Measurements from ENCODE around the gene ATP2B2. TPM values are rescaled to one million over a fixed set of nuclear protein-coding genes. Genes with fewer than 3 reads are reported as not detected.

The ATP2B2 gene
- polyA plus RNA-seq, 1 experiment = not detected

DNA sequence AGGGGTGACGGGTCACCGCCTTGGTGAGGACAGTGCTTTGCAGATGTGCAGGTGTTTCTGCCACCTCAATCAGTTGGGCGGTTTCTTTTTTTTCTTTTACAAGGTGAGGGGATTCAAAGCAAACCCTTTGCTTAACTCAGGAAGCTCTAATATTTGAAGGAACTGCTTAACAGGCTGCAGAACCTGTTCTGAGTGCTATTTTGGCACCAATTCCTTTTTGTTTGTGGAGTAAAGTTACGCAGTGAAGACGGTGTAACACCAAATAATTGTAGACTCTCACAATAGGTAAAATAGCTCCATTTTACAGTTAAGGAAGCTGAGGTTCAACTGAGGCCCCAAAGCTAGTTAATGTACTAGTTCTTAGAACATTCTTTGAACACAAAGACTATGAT, 219.3 kb downstream of the ATP2B2 start:
- Histone ChIP-seq H3K36me3 (ENCODE audit: control insufficient read depth, insufficient read depth, low read length) (peaks cover 19% of the 10 kb centered on the region), H3K4me3 (ENCODE audit: low read depth, low read length) (no peak overlapping the region), H3K27me3 (ENCODE audit: control insufficient read depth, insufficient read depth, low read length) (no peaks in the 10 kb centered on the region)
- CTCF ChIA-PET = no interaction called here
- POLR2A ChIA-PET = no interaction called here
- DNase-seq (ENCODE audit: low read depth) = no peak
- TF ChIP-seq, protein P1, sequence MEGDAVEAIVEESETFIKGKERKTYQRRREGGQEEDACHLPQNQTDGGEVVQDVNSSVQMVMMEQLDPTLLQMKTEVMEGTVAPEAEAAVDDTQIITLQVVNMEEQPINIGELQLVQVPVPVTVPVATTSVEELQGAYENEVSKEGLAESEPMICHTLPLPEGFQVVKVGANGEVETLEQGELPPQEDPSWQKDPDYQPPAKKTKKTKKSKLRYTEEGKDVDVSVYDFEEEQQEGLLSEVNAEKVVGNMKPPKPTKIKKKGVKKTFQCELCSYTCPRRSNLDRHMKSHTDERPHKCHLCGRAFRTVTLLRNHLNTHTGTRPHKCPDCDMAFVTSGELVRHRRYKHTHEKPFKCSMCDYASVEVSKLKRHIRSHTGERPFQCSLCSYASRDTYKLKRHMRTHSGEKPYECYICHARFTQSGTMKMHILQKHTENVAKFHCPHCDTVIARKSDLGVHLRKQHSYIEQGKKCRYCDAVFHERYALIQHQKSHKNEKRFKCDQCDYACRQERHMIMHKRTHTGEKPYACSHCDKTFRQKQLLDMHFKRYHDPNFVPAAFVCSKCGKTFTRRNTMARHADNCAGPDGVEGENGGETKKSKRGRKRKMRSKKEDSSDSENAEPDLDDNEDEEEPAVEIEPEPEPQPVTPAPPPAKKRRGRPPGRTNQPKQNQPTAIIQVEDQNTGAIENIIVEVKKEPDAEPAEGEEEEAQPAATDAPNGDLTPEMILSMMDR (IDR thresholded peaks at IDR 0.05; ENCODE audit: insufficient read depth, low read depth, low read length) = no peak

DNA sequence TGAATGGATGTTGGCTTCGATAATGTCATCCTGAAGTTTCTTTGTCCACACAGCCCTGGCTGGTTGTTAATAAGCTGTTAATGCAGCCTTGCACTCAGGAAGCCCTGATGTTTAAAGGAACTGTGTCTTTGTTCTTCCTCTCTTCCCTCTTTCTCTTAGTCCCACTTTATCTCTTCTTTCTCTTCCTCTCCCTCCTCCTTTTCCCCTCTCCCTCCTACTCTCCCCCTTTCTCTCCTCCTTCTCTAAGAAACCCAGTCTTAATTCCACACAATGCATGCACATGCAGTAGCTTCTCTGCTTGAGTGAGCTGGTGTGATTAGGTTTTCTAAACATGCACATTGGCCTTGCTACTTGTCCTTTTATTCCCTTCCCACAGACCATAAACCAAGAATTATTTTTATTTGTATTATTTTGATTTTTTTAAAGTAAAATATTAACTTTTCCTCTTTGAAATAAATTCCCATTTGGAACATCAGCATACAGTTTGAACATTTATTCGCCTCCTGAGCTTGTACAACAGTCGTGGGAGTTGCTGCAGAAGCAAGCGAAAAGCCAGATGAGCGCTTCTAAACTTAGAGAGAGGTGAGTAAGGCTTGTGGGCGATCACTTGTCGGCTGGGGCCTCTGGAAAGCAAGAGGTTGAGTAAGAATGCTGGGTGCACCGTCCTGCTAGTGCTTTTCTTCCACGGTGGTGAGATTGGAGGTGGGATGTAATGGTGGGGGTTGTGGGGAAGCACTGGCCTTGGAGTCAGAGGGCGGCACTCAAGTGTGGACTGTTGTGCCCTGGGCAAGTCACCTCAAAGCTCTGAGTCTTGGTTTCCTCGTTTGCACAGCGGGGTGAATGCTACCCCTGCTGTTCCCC, 219.9 kb downstream of the ATP2B2 start:
- TF ChIP-seq, protein P1 (IDR thresholded peaks at IDR 0.05; ENCODE audit: insufficient read depth, low read depth, low read length) = no peak
- H3K36me3 ChIP-seq (ENCODE audit: control insufficient read depth, insufficient read depth, low read length) = peaks cover 23% of the 10 kb centered on the region
- CTCF ChIA-PET = no interaction called here
- POLR2A ChIA-PET = no interaction called here
- no peak overlapping the region for H3K4me3 ChIP-seq (ENCODE audit: low read depth, low read length)
- no peaks in the 10 kb centered on the region for H3K27me3 ChIP-seq (ENCODE audit: control insufficient read depth, insufficient read depth, low read length)
- DNase-seq (ENCODE audit: low read depth) = no peak

DNA sequence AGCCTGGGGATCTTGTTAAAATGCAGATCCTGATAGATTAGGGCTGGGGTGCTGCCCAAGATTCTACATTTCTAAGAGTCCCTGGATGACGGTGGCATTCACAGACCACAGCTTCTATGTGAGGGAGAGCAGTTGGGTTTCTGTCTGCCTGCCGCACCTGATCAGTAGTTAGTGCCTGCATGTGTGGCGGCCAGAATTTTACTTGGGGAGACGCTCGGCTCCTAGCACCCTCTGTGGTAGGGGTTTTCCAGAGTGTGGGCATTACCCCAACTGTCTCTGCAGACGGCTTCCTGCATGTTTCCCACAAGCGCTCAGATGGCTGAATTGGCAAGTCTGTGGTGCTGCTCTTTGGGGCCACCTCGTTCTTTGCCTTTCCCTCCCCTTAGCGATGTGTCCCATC, 220.9 kb downstream of the ATP2B2 start:
- Histone ChIP-seq H3K27me3 (ENCODE audit: control insufficient read depth, insufficient read depth, low read length) (no peaks in the 10 kb centered on the region), H3K36me3 (ENCODE audit: control insufficient read depth, insufficient read depth, low read length) (peaks cover 23% of the 10 kb centered on the region), H3K4me3 (ENCODE audit: low read depth, low read length) (no peak overlapping the region)
- DNase-seq (ENCODE audit: low read depth) = no peak
- POLR2A ChIA-PET = no interaction called here
- TF ChIP-seq, protein P1 (IDR thresholded peaks at IDR 0.05; ENCODE audit: insufficient read depth, low read depth, low read length) = no peak
- CTCF ChIA-PET = interaction anchor here (1.1 to 1.6 kb wide), 2 partner anchors 10 to 21 kb away, joined by 3 to 5 read pairs; no protein-coding TSS in a partner anchor

DNA sequence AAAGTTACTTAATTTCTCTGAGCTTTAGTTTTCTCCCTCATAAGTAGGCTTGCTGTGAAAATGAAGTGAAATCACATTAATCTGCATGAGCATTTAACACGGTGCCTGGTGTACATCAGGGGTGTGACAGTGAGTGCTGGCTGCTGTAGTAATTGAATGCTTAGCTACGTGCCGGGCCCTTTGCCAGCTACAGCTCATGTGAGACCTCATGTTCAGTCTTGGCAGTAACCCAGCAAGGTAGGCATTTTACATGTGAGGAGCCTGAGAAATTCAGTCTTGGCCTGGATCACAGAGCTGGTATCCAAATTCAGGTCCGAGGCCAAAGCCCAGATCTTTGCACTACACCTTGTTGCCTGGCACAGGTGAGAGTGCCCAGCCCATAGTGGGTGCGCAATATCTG, 221.7 kb downstream of the ATP2B2 start:
- ChIA-PET CTCF (interaction anchor here (0.6 to 1.6 kb wide), 3 partner anchors 9 to 67 kb away, joined by 3 to 5 read pairs (median 4); no protein-coding TSS in a partner anchor), POLR2A (no interaction called here)
- no peak overlapping the region for H3K4me3 ChIP-seq (ENCODE audit: low read depth, low read length)
- H3K27me3 ChIP-seq (ENCODE audit: control insufficient read depth, insufficient read depth, low read length) = no peaks in the 10 kb centered on the region
- TF ChIP-seq, protein P1 (IDR thresholded peaks at IDR 0.05; ENCODE audit: insufficient read depth, low read depth, low read length) = no peak
- no peak for DNase-seq (ENCODE audit: low read depth)
- peaks cover 22% of the 10 kb centered on the region for H3K36me3 ChIP-seq (ENCODE audit: control insufficient read depth, insufficient read depth, low read length)

DNA sequence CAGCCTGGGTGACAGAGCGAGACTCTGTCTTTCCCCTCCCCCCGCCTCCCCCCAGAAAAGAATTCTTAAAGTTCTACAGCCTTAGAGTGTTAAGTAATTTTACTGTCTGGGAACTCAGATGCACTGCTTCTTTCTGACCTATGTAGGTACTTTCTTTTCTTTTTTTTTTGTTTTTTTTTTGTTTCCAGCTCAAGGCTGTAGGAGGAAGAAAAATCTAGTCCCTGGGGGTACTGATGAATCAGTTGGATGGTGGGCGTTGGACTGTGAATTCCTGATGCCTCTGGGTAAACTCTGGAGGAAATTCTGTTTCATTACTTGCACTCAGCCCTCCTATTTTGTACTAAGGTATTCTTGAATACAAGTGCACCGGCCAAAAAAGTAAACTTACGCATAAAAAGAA, 223.4 kb downstream of the ATP2B2 start:
- Histone ChIP-seq H3K4me3 (ENCODE audit: low read depth, low read length) (no peak overlapping the region), H3K27me3 (ENCODE audit: control insufficient read depth, insufficient read depth, low read length) (no peaks in the 10 kb centered on the region), H3K36me3 (ENCODE audit: control insufficient read depth, insufficient read depth, low read length) (peaks cover 24% of the 10 kb centered on the region)
- TF ChIP-seq, protein P1 (IDR thresholded peaks at IDR 0.05; ENCODE audit: insufficient read depth, low read depth, low read length) = no peak
- ChIA-PET CTCF (interaction anchor here (1.6 kb wide), 1 partner anchor 19 kb away, joined by 4 read pairs; no protein-coding TSS in a partner anchor), POLR2A (no interaction called here)
- no peak for DNase-seq (ENCODE audit: low read depth)

Data from BJ (cell line).